Dendritic cell treated with granulocyte-macrophage colony-stimulating factor and Interleukin-4, amounts not matched to agents 40 ng/mL and 50 ng/mL, for 4 days (primary cell): ENCODE measurements around the gene NAGK.

Experiments
- H3K27ac Mint-ChIP-seq: one replicate; pipeline ENCODE4 v1.8.0; 2022; ENCODE audit warnings: mild to moderate bottlenecking, mixed read lengths
- H3K27me3 Mint-ChIP-seq: one replicate; pipeline ENCODE4 v1.8.0; 2022; ENCODE audit warnings: mild to moderate bottlenecking, mixed read lengths
- H3K36me3 Mint-ChIP-seq: one replicate; pipeline ENCODE4 v1.8.0; 2022; ENCODE audit warnings: low read depth, mixed read lengths
- H3K4me1 Mint-ChIP-seq: one replicate; pipeline ENCODE4 v1.8.0; 2022; ENCODE audit warnings: low read depth, mixed read lengths
- H3K4me3 Mint-ChIP-seq: one replicate; pipeline ENCODE4 v1.8.0; 2022; ENCODE audit warnings: mild to moderate bottlenecking, moderate library complexity, mixed read lengths
- H3K9me3 Mint-ChIP-seq: one replicate; pipeline ENCODE4 v1.8.0; 2022; ENCODE audit warnings: mixed read lengths
- intact Hi-C: fragments of 100-400 bp; cut with micrococcal nuclease; formaldehyde crosslinking; loops from one replicate; pipeline ENCODE4 v1.15.0; 2022

Gene NAGK

GRCh38 chr2:71060871-71061270 is 7.6 kb upstream of the NAGK start:
- intact Hi-C loops, result no loop called here
- no peaks in the 10 kb centered on the region for H3K27me3 Mint-ChIP-seq
- H3K9me3 Mint-ChIP-seq, result no peaks in the 10 kb centered on the region
- H3K27ac Mint-ChIP-seq, result no peak overlapping the region
- no peaks in the 10 kb centered on the region for H3K36me3 Mint-ChIP-seq
- peaks cover 59% of the 10 kb centered on the region for H3K4me1 Mint-ChIP-seq
- no peak overlapping the region for H3K4me3 Mint-ChIP-seq

- H3K27me3 Mint-ChIP-seq, result no peaks in the 10 kb centered on the region
- H3K36me3 Mint-ChIP-seq, result peaks cover 5% of the 10 kb centered on the region
- intact Hi-C loops, result no loop called here
- peaks cover 72% of the 10 kb centered on the region for H3K4me1 Mint-ChIP-seq
- H3K27ac Mint-ChIP-seq, result peak overlapping the region; percentile 92
- H3K4me3 Mint-ChIP-seq, result peak overlapping the region; percentile 74
- no peaks in the 10 kb centered on the region for H3K9me3 Mint-ChIP-seq
Measured at GRCh38 chr2:71063216-71063615, 5.2 kb upstream of the NAGK start.

GRCh38 chr2:71064110-71064611 is 4.3 kb upstream of the NAGK start:
- Mint-ChIP-seq H3K4me1 (peaks cover 72% of the 10 kb centered on the region), H3K27ac (peak overlapping the region; percentile 92), H3K27me3 (no peaks in the 10 kb centered on the region), H3K36me3 (peaks cover 14% of the 10 kb centered on the region), H3K4me3 (peak overlapping the region; percentile 74), H3K9me3 (no peaks in the 10 kb centered on the region)
- intact Hi-C loops, result loop anchor here (1.0 to 2.0 kb wide), 2 partner anchors 8 to 69 kb away; partner anchors contain the start of gene TEX261

- H3K36me3 Mint-ChIP-seq, result peaks cover 22% of the 10 kb centered on the region
- intact Hi-C loops, result loop anchor here (1.0 to 2.0 kb wide), 2 partner anchors 7 to 70 kb away; partner anchors contain the start of gene TEX261
- H3K9me3 Mint-ChIP-seq, result no peaks in the 10 kb centered on the region
- peak overlapping the region; percentile 74 for H3K4me3 Mint-ChIP-seq
- H3K27ac Mint-ChIP-seq, result peak overlapping the region; percentile 92
- H3K4me1 Mint-ChIP-seq, result peaks cover 75% of the 10 kb centered on the region
- H3K27me3 Mint-ChIP-seq, result no peaks in the 10 kb centered on the region
Measured at GRCh38 chr2:71064754-71065621, 3.5 kb upstream of the NAGK start.

- no peak overlapping the region for H3K4me3 Mint-ChIP-seq
- intact Hi-C loops, result no loop called here
- H3K36me3 Mint-ChIP-seq, result peaks cover 41% of the 10 kb centered on the region
- H3K4me1 Mint-ChIP-seq, result peaks cover 75% of the 10 kb centered on the region
- H3K27ac Mint-ChIP-seq, result peak overlapping the region; percentile 96
- no peaks in the 10 kb centered on the region for H3K9me3 Mint-ChIP-seq
- no peaks in the 10 kb centered on the region for H3K27me3 Mint-ChIP-seq
Measured at GRCh38 chr2:71066856-71067255, 1.6 kb upstream of the NAGK start.

- Mint-ChIP-seq H3K4me1 (peaks cover 77% of the 10 kb centered on the region), H3K27ac (peak overlapping the region; percentile 96), H3K27me3 (no peaks in the 10 kb centered on the region), H3K4me3 (peak overlapping the region; percentile 85), H3K9me3 (no peaks in the 10 kb centered on the region), H3K36me3 (peaks cover 50% of the 10 kb centered on the region)
- intact Hi-C loops, result loop anchor here (2.0 kb wide), 1 partner anchor 15 kb away; no protein-coding TSS in a partner anchor
Measured at GRCh38 chr2:71067567-71068217, 756 bp upstream of the NAGK start.

GRCh38 chr2:71069376-71069775 is 928 bp downstream of the NAGK start:
- no peaks in the 10 kb centered on the region for H3K9me3 Mint-ChIP-seq
- peak overlapping the region; percentile 96 for H3K27ac Mint-ChIP-seq
- peaks cover 77% of the 10 kb centered on the region for H3K4me1 Mint-ChIP-seq
- H3K4me3 Mint-ChIP-seq, result peak overlapping the region; percentile 85
- intact Hi-C loops, result loop anchor here (2.0 kb wide), 1 partner anchor 13 kb away; no protein-coding TSS in a partner anchor
- no peaks in the 10 kb centered on the region for H3K27me3 Mint-ChIP-seq
- peaks cover 66% of the 10 kb centered on the region for H3K36me3 Mint-ChIP-seq

- Mint-ChIP-seq H3K4me1 (peaks cover 74% of the 10 kb centered on the region), H3K27me3 (no peaks in the 10 kb centered on the region), H3K27ac (peak overlapping the region; percentile 96), H3K4me3 (peak overlapping the region; percentile 85), H3K36me3 (peaks cover 78% of the 10 kb centered on the region), H3K9me3 (no peaks in the 10 kb centered on the region)
- intact Hi-C loops, result loop anchor here (1.0 to 5.0 kb wide), 3 partner anchors 48 to 83 kb away; no protein-coding TSS in a partner anchor
Measured at GRCh38 chr2:71070294-71071093, 2.0 kb downstream of the NAGK start.

- peak overlapping the region; percentile 96 for H3K27ac Mint-ChIP-seq
- peak overlapping the region; percentile 85 for H3K4me3 Mint-ChIP-seq
- H3K27me3 Mint-ChIP-seq, result no peaks in the 10 kb centered on the region
- no peaks in the 10 kb centered on the region for H3K9me3 Mint-ChIP-seq
- intact Hi-C loops, result loop anchor here (1.0 to 5.0 kb wide), 4 partner anchors 8 to 85 kb away; no protein-coding TSS in a partner anchor
- H3K4me1 Mint-ChIP-seq, result peaks cover 82% of the 10 kb centered on the region
- H3K36me3 Mint-ChIP-seq, result peaks cover 91% of the 10 kb centered on the region
Measured at GRCh38 chr2:71071681-71072398, 3.4 kb downstream of the NAGK start.

GRCh38 chr2:71072492-71072891 is 4.0 kb downstream of the NAGK start:
- H3K4me3 Mint-ChIP-seq, result peak overlapping the region; percentile 85
- peaks cover 98% of the 10 kb centered on the region for H3K36me3 Mint-ChIP-seq
- intact Hi-C loops, result loop anchor here (1.0 to 5.0 kb wide), 3 partner anchors 8 to 85 kb away; no protein-coding TSS in a partner anchor

GRCh38 chr2:71073475-71073874 is 5.0 kb downstream of the NAGK start:
- H3K9me3 Mint-ChIP-seq, result no peaks in the 10 kb centered on the region
- peak overlapping the region; percentile 96 for H3K27ac Mint-ChIP-seq
- H3K27me3 Mint-ChIP-seq, result no peaks in the 10 kb centered on the region
- intact Hi-C loops, result loop anchor here (5.0 kb wide), 2 partner anchors 51 to 86 kb away; no protein-coding TSS in a partner anchor
- peak overlapping the region; percentile 47 for H3K4me3 Mint-ChIP-seq
- peaks cover 100% of the 10 kb centered on the region for H3K36me3 Mint-ChIP-seq
- H3K4me1 Mint-ChIP-seq, result peaks cover 84% of the 10 kb centered on the region

More at GRCh38 chr2:71072492-71072891, 4.0 kb downstream of the NAGK start:
- no peaks in the 10 kb centered on the region for H3K27me3 Mint-ChIP-seq
- peaks cover 82% of the 10 kb centered on the region for H3K4me1 Mint-ChIP-seq
- H3K9me3 Mint-ChIP-seq, result no peaks in the 10 kb centered on the region
- peak overlapping the region; percentile 96 for H3K27ac Mint-ChIP-seq

GRCh38 chr2:71074893-71075395 is 6.5 kb downstream of the NAGK start:
- peak overlapping the region; percentile 96 for H3K27ac Mint-ChIP-seq
- peaks cover 88% of the 10 kb centered on the region for H3K4me1 Mint-ChIP-seq
- no peaks in the 10 kb centered on the region for H3K27me3 Mint-ChIP-seq
- peaks cover 98% of the 10 kb centered on the region for H3K36me3 Mint-ChIP-seq
- no peak overlapping the region for H3K4me3 Mint-ChIP-seq
- intact Hi-C loops, result loop anchor here (5.0 kb wide), 2 partner anchors 53 to 88 kb away; no protein-coding TSS in a partner anchor
- H3K9me3 Mint-ChIP-seq, result no peaks in the 10 kb centered on the region
